IMR-90 (cell line): ENCODE results near the gene ARTN.

ENCODE experiments used
- BHLHE40 ChIP-seq: fragments of 150-350 bp; IDR thresholded peaks from 2 replicates; pipeline ENCODE4 v1.6.1; 2016; ENCODE audit warnings: mild to moderate bottlenecking, low read depth, low read length
- MAZ ChIP-seq: IDR thresholded peaks from 2 replicates; pipeline ENCODE4 v1.6.1; 2012; ENCODE audit warnings: low read depth, mild to moderate bottlenecking, low read length, improper control_type of control experiment, moderate library complexity, borderline replicate concordance
- MXI1 ChIP-seq: IDR thresholded peaks from 2 replicates; pipeline ENCODE4 v1.6.1; 2012; ENCODE audit warnings: low read depth, mild to moderate bottlenecking, low read length, moderate library complexity, borderline replicate concordance
- POLR2A ChIP-seq: IDR thresholded peaks from 2 replicates; pipeline ENCODE4 v1.6.1; 2012; ENCODE audit warnings: mild to moderate bottlenecking, low read depth, low read length
- RAD21 ChIP-seq: IDR thresholded peaks from 2 replicates; pipeline ENCODE4 v1.6.1; 2012; ENCODE audit warnings: low read length, improper control_type of control experiment
- RCOR1 ChIP-seq: IDR thresholded peaks from 2 replicates; pipeline ENCODE4 v1.6.1; 2012; ENCODE audit warnings: mild to moderate bottlenecking, low read length, improper control_type of control experiment; ENCODE audit not compliant: insufficient replicate concordance
- RFX5 ChIP-seq: IDR thresholded peaks from 2 replicates; pipeline ENCODE4 v1.8.0; 2012; ENCODE audit warnings: low read depth, mild to moderate bottlenecking, low read length, moderate library complexity
- SMC3 ChIP-seq: fragments of 150-350 bp; IDR thresholded peaks from 2 replicates; pipeline ENCODE4 v1.6.1; 2016; ENCODE audit warnings: low read depth, mild to moderate bottlenecking, antibody characterized with exemption, low read length, moderate library complexity
- TF ChIP-seq, protein P1 (sequence below): conservative IDR thresholded peaks from 2 replicates; pipeline ENCODE4 v1.5.1; 2012; ENCODE audit warnings: mild to moderate bottlenecking, low read depth, low read length, improper control_type of control experiment

GRCh38 chr1:43942411-43942810, 8.8 kb downstream of the ARTN start:
- TF ChIP-seq, protein P1, sequence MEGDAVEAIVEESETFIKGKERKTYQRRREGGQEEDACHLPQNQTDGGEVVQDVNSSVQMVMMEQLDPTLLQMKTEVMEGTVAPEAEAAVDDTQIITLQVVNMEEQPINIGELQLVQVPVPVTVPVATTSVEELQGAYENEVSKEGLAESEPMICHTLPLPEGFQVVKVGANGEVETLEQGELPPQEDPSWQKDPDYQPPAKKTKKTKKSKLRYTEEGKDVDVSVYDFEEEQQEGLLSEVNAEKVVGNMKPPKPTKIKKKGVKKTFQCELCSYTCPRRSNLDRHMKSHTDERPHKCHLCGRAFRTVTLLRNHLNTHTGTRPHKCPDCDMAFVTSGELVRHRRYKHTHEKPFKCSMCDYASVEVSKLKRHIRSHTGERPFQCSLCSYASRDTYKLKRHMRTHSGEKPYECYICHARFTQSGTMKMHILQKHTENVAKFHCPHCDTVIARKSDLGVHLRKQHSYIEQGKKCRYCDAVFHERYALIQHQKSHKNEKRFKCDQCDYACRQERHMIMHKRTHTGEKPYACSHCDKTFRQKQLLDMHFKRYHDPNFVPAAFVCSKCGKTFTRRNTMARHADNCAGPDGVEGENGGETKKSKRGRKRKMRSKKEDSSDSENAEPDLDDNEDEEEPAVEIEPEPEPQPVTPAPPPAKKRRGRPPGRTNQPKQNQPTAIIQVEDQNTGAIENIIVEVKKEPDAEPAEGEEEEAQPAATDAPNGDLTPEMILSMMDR: no peak
- no peak for TF ChIP-seq MXI1
- no peak for TF ChIP-seq RAD21
- no peak for TF ChIP-seq MAZ
- TF ChIP-seq POLR2A: no peak
- TF ChIP-seq RFX5: no peak
- TF ChIP-seq SMC3: no peak
- TF ChIP-seq BHLHE40: no peak
- TF ChIP-seq RCOR1: no peak
